Stomach (tissue), 4 donors: ENCODE data around the gene VDAC1.

Experiments used
- EP300 ChIP-seq: sonication (generic); formaldehyde crosslinking; IDR thresholded peaks from one replicate; pipeline ENCODE4 v1.6.1; 2017; ENCODE audit warnings: antibody characterized with exemption
- POLR2A ChIP-seq, 4 donors: fragments of 450-650 bp; IDR thresholded peaks; one replicate each; pipeline ENCODE4 v1.6.1; 2016; ENCODE audit warnings: antibody characterized with exemption in 4 of 4, control low read depth in 2 of 4, mild to moderate bottlenecking in 1 of 4, moderate library complexity in 1 of 4
- POLR2AphosphoS5 ChIP-seq, 3 donors: sonication (generic); formaldehyde crosslinking; IDR thresholded peaks; one replicate each; pipeline ENCODE4 v1.6.1; 2016; ENCODE audit warnings: antibody characterized with exemption in 3 of 3
- TF ChIP-seq, protein P1 (sequence below), 7 experiments: fragments of 450-650 bp in 4 of 7; fragments of 200-600 bp in 3 of 7; sonication (generic) in 3 of 7; IDR thresholded peaks; one replicate each; pipeline ENCODE4 v1.5.1; 2016 to 2019; ENCODE audit warnings: antibody characterized with exemption in 7 of 7, control low read depth in 2 of 7, mild to moderate bottlenecking in 1 of 7

DNA sequence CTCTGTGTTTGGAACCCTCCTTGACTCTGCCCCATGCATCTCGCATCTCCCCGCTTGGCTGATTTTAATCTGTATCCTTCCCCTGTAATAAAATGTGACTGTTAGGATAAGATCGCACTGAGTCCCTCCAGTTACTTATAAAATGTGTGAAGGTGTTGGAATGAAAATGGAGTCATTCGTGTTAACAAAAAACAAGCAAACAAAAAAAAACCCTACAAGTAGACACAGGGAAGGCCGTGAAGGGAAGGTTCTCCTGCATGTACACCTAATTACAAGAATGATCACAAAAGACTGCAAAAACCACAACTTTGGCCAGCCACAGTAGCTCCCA lies 14.2 kb upstream of the VDAC1 start:
- TF ChIP-seq, protein P1, sequence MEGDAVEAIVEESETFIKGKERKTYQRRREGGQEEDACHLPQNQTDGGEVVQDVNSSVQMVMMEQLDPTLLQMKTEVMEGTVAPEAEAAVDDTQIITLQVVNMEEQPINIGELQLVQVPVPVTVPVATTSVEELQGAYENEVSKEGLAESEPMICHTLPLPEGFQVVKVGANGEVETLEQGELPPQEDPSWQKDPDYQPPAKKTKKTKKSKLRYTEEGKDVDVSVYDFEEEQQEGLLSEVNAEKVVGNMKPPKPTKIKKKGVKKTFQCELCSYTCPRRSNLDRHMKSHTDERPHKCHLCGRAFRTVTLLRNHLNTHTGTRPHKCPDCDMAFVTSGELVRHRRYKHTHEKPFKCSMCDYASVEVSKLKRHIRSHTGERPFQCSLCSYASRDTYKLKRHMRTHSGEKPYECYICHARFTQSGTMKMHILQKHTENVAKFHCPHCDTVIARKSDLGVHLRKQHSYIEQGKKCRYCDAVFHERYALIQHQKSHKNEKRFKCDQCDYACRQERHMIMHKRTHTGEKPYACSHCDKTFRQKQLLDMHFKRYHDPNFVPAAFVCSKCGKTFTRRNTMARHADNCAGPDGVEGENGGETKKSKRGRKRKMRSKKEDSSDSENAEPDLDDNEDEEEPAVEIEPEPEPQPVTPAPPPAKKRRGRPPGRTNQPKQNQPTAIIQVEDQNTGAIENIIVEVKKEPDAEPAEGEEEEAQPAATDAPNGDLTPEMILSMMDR (IDR thresholded peaks at IDR 0.05), result no peak
- TF ChIP-seq POLR2AphosphoS5 (IDR thresholded peaks at IDR 0.05), result no peak
- no peak for TF ChIP-seq POLR2A (IDR thresholded peaks at IDR 0.05)
- TF ChIP-seq EP300, result no peak
